Measurements from ENCODE around the gene STAC2.

- TF ChIP-seq CTCF (conservative IDR thresholded peaks at IDR 0.05) (no peak), EZH2 (IDR thresholded peaks at IDR 0.05; ENCODE audit: low read depth) (no peak)
These were observed 39.2 kb downstream of the STAC2 start for GRCh38 chr17:39186481-39187002.

All from PC-9 (cell line).